CD4-positive, alpha-beta T cell treated with Interleukin-17A for 1 hour (primary cell): ENCODE measurements around the gene CWF19L1.
"Not testable (repeated sequence)": the region's sequence is repeated elsewhere in the genome, so short reads cannot be mapped to it uniquely, and the experiment has no call there.

Source experiments
- DNase-seq: peaks from one replicate; pipeline ENCODE4 v3.0.0-alpha.2; 2020

Gene CWF19L1

DNA sequence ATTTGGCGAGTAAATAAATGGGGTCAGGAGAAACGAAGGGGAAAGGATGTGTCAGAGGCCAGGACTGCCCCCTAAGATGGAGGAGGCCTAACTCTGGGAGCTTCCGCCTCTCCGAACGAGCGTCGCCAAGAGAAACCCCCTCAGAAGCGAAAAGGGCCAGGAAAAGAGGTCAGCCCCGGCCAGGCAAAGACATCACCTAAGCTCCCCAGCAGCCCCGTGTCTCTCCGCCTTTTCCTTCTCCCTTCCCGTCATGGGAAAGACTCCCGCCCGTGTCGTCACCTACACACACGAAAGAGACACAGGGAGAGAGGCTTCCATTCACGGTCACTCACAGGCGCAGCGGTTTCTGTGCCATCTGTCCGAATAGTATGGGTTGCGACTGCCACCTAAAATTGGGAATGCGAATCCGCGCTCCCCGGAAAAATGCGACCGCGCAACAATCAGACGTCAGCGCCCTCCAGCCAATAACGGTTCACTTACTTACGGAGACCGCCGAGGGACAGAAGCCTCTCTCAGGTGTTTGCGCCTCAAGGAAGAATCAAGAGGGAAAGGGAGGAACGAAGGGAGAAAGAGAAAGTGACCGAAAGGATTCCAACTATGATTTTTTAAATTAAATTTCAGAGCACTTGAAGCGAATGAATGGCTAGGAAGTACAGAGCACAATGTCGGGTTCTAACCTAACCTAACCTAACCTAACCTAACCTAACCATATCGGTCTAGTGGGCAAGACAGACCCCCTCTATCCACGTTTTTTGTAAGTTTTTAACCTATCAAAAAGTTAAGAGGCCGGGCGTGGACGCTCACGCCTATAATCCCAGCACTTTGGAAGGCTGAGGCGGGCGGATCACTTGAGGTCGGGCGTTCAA is at the start of gene CWF19L1:
Gene CWF19L1 (minus strand): TSS at position 400 of the 866 bp plus-strand sequence. CDS start 45 bp downstream, at position 355.
- DNase-seq: peak; percentile 85

DNA sequence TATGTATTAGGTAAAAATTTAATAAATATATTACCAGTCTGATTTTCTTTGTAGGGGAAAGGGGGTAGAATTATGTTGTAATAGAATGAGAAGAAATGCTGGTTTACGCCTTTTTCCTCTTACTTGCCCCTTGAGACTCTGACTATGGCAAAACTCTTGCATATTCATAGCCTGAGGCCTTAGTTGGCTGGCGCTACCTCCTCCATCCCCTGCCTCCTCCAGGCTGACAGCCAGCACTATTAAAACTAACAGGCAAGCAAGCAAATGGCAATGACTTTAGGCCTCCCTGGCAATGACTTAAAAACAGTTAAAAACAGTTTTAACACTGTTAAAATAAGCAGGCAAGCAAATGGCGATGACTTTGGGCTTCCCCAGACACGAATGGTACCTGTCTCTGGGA is 48.2 kb upstream of the CWF19L1 start:
- DNase-seq: no peak

DNA sequence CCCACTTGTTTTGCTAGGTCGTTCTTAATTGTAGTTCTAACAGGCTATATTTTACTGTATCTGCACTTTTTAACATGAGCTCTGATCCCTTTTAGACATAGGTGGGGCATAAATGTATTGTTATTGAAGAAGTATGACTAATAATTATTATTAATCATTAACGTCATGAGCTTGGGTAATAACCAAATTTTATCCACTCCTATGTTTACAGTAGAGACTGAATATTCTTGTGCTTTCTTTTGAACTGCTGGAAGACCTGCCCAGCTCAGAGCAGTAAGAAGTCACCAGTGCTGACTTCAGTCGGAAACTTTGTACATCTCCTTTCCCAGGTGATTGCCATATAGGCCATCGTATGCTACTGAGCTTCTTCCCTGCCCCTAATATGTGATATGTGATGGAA is 43.9 kb upstream of the CWF19L1 start:
- no peak for DNase-seq

GRCh38 chr10:100307684-100308083 is 40.2 kb upstream of the CWF19L1 start:
- no peak for DNase-seq

GRCh38 chr10:100306861-100307260 is 39.4 kb upstream of the CWF19L1 start:
- no peak for DNase-seq

DNA sequence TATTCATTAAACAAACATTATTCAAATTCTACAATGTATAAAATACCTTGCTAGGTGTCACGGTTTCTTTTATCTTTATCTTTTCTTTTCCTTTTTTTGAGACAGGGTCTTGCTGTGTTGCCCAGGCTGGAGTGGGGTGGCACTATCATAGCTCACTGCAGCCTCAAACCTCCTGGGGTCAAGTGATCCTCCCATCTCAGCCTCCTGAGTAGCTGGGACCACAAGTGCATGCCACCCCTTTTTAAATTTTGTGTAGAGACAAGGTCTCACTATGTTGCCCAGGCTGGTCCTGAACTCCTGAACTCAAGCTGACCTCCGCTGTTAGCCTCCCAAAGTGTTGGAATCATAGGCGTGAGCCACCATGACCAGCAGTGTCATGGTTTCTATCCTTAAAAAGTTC is 37.0 kb upstream of the CWF19L1 start:
- no peak for DNase-seq

DNA sequence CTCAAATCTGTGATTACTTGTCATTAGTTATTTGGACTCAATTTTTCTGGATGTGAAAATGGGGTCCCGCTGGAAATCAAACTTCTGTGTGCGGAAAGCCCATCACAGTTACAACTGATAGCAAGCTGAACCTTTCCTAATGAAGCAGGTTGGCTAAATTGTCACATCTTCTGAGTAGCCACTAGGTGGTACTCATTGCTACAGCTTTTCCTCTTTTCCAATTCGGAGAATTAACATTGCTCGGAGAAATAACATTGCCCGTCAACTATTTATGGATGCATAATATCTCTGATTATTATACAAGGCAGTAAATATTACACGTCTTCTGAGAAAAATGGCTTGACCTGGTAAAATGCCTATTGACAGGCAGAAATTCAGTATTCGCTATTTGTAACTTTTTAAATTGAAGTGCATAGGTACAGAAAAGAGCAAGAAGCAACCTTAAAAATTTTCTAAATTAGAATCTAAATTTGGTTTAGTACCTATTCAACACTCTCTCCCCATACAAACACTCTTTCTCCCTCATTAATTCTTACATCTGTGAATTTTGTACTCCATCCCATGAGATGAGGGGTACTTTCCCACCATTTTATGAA is 36.4 kb upstream of the CWF19L1 start:
- peak; percentile 20 for DNase-seq

DNA sequence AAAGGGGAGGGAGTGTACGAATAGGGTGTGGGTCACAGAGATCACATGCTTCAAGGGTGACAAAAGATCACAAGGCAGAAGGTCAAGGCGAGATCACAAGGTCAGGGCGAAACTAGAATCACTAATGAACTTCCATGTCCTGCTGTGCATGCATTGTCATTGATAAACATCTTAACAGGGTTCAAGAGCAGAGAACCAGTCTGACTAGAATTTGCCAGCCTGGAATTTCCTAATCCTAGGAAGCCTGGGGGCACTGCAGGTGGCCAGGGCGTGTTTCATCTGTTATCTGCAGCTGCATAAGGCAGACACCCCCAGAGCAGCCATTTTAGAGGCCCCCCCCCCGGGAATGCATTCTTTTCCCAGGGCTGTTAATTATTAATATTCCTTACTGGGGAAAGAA is 33.7 kb upstream of the CWF19L1 start:
- not testable (repeated sequence) for DNase-seq

DNA sequence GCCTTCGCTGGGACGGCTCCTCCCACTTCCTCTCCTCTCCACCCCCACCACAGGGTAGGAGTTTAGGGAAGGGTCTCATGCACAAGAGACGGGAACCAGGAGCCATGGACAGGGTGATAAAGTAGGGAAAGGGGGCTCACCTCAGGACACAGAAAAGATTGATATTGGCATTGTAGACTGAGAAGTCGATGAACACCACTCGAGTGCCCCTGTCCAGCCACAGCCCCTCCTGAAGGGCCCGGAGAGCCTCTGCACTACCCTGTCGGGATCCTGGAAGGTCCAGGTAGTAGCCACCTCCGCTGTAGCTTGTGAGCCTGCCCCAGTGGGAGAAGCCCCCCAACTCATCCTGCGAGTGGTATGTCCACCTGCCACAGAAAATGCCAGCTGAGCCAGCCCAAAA is 29.8 kb upstream of the CWF19L1 start:
- no peak for DNase-seq

GRCh38 chr10:100293066-100293465 is 25.6 kb upstream of the CWF19L1 start:
- DNase-seq: no peak

DNA sequence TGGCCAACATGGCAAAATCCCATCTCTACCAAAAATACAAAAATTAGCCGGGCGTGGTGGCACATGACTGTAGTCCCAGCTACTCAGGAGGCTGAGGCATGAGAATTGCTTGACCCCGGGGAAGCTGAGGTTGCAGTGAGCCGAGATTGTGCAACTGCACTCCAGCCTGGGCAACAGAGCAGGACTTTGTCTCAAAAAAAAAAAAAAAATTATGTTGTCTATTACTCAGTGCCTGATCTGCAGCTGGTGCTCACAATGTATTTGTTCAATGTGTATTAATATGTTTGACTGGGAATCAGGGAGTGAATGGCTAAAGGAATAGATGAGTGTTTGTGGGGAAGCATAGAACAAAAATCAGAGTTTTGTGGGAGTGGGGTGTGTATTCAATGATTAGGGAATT is 24.9 kb upstream of the CWF19L1 start:
- not testable (repeated sequence) for DNase-seq

GRCh38 chr10:100291356-100291755 is 23.9 kb upstream of the CWF19L1 start:
- no peak for DNase-seq

- no peak for DNase-seq
These were observed 22.2 kb upstream of the CWF19L1 start for GRCh38 chr10:100289641-100290040.

DNA sequence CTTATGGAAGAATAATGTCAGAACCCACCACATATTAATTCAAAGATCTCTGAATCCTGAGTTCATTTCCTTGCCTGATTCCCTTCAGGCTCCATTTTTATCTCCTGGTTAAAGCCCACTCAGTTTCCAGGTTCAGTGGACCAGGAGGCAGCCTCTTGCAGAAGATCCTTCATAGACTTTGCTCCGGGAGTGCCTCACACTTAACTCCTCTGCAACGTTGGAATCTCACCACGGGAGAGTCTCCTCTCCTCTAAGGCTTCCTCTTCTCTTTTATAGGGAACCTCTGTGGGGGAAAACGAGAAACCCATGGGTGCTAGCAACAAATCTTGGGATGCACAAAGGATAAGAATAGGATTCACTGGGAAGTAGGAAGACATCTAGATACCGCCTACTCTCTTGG is 20.8 kb upstream of the CWF19L1 start:
- DNase-seq: no peak

DNA sequence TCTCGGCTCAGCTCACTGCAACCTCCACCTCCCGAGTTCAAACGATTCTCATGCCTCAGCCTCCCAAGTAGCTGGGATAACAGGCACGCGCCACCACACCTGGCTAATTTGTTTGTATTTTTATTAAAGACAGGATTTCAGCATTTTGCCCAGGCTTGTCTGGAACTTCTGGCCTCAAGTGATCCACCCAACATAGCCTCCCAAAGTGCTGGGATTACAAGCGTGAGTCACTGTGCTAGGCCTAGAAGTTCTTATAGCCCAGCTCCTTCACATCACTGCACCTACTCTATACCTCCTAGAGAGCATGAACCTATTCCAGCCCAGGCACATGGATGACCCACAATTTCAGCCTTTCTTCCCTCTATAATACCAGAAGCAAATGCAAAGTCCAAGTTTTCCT is 20.3 kb upstream of the CWF19L1 start:
- DNase-seq: no peak

DNA sequence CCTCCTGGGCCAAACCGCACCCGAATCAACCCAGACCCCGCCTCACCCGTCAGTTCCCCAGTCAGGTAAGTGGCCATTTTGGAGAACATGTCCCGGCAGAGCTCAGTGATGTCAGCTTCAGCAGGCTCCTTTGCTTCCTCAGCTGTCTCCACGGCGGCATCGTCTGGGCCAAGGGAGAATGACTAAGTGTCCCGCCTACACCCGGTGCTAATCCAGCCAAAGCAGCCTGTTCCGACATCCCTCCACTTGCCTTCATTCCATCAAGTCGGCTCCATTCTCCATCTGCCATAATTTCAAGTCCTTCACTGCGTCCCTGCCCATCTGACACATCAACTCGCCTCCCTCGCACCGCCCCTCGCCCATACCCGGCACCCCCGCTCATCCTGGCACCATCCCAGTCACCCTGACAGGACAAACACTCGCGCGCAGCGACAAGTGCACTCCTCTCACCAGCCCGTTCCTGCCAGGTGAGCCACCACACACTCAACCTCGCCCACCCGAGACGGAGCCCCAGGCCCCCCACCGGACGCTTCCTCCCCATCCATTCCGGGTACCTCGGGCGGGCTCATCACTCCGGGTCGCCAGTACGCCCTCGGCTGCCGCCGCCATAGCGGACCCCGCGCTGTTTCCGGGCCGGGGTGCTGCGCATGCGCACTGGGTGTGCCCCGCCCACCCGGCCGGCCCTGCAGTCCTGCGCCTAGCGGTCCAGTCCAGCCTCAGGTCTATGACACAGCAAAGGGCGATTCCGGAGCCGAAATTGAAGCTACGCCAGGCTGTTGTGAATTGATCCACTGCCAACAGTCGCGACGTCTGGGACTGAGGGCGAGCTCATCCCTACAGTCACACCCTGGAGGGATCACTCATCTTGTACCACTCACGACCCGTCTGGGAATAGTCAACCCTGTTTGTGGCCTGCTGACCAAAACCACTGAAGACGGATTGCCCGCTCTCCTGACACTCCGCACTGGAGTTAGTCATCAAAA is 18.9 kb upstream of the CWF19L1 start, which contains the start of gene BLOC1S2:
Gene BLOC1S2 (minus strand): TSS at position 630 of the 983 bp plus-strand sequence. CDS start 21 bp downstream, at position 609.
- DNase-seq: peak; percentile 88

DNA sequence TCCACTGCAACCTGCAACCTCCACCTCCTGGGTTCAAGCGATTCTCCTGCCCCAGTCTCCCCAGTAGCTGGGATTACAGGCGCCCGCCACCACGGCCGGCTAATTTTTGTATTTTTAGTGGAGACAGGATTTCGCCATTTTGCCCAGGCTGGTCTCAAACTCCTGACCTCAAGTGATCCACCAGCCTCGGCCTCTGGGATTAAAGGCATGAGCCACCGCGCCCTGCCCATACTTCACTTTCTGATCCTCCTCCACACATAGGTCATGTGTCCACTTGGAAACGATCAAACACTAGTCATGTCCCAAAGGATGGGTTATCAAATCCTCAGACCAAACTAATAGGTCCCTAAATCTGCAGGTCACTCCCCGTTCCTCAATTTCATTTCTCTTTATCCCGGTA is 17.9 kb upstream of the CWF19L1 start:
- DNase-seq: not testable (repeated sequence)

DNA sequence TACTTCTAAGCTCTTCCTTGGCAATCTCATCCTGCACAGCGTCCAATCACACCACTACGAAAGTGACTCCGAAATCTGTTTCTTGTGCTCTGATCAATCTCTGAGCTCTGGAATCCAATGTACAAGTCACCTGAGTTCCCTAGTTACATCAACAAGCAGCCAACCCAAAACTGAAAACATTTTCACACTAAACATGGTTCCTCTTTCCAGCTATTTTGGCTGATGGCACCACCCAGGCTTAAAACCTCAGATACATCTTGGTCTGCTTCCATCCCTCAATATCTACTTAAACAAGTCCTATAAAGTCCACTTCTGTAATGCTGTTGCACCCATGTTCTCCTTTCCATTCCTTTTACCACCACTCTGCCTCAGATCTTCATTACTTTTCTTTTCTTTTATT is 15.5 kb upstream of the CWF19L1 start:
- no peak for DNase-seq

GRCh38 chr10:100276971-100277370 is 9.5 kb upstream of the CWF19L1 start:
- DNase-seq: not testable (repeated sequence)

DNA sequence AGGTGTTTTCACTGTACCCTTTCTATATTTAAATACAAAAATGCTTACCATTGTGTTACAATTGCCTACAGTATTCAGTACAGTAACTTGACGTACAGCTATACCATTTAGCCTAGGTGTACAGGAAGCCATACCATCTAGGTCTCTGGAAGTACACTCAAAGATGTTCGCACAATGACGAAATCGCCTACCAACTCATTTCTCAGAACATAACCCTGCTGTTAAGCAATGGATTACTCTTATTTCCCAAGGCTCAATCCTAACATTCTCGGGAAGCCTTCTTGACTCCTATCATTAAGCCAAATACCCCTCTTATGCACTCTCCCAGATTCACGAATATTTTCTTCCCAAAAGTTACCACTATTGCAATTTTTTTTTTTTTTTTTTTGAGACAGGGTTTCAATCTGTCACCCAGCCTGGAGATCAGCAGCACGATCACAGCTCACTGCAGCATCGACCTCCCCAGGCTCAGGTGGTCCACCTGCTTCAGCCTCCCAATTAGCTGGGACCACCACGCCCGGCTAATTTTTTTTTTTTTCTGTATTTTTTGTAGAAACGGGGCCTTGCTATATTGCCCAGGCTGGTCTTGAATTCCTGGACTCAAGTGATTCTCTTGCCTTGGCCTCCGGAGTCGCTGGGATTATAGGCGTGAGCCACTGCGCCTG is 1.5 kb downstream of the CWF19L1 start:
- DNase-seq: no peak

DNA sequence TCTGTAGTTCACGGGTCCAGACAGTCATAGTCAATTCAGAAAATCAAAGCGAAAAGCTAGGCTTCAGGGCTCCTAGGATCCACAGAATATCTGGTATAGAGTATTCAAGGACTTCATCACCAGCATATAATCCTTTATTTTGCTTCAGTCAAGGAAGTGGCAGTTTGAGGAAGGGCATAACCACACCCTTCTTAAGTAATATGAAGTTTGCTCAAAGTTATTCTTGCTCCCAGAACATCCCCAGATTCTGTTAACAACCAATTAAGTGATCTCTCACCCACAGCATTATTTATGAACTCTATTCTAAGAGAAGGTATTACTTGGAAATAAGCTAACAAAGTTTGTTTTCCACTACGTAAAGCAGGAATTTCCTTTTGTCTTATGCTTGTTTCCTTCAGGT is 13.2 kb downstream of the CWF19L1 start:
- no peak for DNase-seq

DNA sequence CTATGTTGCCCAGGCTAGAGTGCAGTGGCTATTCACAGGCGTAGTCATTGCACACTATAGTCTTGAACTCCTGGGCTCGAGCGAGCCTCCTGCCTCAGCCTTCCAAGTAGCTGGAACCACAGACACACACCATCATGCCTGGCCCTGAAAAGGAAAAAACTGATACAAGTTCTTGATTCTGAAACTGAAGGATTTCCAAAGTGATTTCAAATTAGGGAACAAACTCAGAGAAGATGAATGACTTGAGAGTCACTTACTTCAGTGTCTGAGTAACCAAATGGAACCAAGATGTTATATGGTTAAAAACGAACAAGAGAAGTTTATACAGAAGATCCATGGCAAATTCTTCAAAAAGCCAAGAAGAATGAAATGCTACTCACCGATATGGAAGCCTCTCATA is 14.4 kb downstream of the CWF19L1 start:
- no peak for DNase-seq

- DNase-seq: no peak
These were observed 18.6 kb downstream of the CWF19L1 start for GRCh38 chr10:100248820-100249219.
